ENCODE data around the gene CAGE1.

CAGE1 gene

DNA sequence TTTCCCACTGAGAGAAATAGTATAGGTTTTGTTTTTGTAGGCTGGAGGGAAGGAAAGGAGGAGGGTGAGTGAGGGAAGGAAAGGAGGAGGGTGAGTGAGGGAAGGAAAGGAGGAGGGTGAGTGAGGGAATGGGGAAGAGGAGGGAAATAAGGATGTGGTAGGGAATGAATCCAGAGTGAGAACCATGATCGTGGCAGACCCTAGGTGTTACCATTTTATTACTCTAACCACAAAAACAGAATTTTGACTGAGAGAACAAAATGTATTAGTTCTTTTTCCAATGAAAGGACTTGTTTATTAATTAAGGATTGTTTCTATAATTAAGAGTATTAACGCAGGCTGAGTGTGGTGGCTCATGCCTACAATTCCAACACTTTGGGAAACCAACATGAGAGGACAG, 92.9 kb downstream of the CAGE1 start:
- DNase-seq (ENCODE audit: low read depth), result no peak
- H3K4me3 ChIP-seq (ENCODE audit: low read depth, low read length), result no peak overlapping the region
- TF ChIP-seq, protein P1, sequence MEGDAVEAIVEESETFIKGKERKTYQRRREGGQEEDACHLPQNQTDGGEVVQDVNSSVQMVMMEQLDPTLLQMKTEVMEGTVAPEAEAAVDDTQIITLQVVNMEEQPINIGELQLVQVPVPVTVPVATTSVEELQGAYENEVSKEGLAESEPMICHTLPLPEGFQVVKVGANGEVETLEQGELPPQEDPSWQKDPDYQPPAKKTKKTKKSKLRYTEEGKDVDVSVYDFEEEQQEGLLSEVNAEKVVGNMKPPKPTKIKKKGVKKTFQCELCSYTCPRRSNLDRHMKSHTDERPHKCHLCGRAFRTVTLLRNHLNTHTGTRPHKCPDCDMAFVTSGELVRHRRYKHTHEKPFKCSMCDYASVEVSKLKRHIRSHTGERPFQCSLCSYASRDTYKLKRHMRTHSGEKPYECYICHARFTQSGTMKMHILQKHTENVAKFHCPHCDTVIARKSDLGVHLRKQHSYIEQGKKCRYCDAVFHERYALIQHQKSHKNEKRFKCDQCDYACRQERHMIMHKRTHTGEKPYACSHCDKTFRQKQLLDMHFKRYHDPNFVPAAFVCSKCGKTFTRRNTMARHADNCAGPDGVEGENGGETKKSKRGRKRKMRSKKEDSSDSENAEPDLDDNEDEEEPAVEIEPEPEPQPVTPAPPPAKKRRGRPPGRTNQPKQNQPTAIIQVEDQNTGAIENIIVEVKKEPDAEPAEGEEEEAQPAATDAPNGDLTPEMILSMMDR (IDR thresholded peaks at IDR 0.05; ENCODE audit: control insufficient read depth, extremely low read depth, insufficient read depth), result no peak

DNA sequence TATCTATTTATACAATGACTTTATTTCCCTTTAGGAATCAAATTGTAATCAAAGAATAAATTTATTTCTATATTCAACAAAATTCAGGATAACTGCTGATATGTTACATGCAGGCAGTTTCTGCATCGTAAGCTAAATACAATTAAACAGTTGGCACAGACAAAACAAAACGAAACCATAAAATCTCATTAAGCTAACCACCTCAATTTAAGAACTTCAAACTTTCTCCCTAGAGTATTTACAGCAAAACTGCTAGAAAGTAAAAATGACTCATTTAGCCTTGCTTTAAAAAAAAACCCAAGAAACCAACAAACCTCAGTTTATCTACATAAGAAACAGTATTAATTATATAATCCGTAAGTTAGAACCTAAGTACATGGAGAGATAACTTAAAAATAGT, 93.6 kb downstream of the CAGE1 start:
- H3K4me3 ChIP-seq (ENCODE audit: low read depth, low read length), result no peak overlapping the region
- no peak for DNase-seq (ENCODE audit: low read depth)
- TF ChIP-seq, protein P1 (IDR thresholded peaks at IDR 0.05; ENCODE audit: control insufficient read depth, extremely low read depth, insufficient read depth), result no peak

DNA sequence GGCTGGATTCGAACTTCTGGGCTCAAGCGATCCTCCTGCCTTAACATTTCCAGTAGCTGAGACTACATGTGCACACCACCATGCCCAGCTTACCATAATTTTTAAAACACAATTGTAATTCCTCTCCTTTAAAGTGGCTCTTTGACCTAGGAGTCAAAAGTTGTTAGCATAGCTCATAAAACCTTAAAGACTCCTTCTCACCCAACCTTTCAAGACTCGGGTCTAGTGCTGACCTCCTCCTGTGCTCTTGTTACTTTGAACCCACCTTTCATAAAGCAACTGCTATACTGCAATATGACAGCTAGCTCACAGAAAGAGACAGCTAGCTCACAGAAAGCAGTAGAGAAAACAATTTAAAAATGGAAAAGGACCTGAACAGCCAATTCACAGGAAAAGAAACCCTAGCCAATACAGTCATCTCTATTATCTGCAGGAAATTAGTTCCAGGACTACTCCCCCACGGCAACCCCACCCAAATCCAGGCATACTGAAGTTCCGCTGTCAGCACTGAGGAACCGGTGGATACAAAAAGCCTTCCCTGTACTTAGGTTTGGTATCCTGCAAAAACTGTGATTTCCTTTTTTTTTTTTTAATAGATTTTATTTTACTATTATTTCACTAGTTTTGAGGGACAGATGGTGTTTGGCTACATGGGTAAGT, 96.8 kb downstream of the CAGE1 start:
- TF ChIP-seq, protein P1 (IDR thresholded peaks at IDR 0.05; ENCODE audit: control insufficient read depth, extremely low read depth, insufficient read depth), result no peak
- H3K4me3 ChIP-seq (ENCODE audit: low read depth, low read length), result no peak overlapping the region
- DNase-seq (ENCODE audit: low read depth), result no peak

DNA sequence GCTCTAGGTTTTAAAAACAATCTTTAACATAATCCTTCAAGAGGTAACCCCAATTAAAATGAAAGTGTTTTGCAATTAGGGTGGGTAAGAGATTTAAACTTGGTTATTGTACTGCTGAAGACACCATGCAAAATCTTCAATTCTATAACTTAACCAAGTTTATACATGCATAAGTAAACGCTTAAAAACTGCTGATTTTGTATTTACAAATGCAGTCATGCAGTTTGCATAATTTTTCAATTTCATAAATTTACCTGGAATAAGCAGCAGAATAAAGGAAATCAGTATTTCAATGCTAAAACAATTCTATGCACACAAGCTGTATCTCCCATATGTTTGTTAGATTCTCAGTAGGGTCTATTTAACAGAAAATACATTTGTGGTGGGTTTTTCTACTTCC, 99.5 kb downstream of the CAGE1 start:
- TF ChIP-seq, protein P1 (IDR thresholded peaks at IDR 0.05; ENCODE audit: control insufficient read depth, extremely low read depth, insufficient read depth), result no peak
- no peak for DNase-seq (ENCODE audit: low read depth)
- no peak overlapping the region for H3K4me3 ChIP-seq (ENCODE audit: low read depth, low read length)

DNA sequence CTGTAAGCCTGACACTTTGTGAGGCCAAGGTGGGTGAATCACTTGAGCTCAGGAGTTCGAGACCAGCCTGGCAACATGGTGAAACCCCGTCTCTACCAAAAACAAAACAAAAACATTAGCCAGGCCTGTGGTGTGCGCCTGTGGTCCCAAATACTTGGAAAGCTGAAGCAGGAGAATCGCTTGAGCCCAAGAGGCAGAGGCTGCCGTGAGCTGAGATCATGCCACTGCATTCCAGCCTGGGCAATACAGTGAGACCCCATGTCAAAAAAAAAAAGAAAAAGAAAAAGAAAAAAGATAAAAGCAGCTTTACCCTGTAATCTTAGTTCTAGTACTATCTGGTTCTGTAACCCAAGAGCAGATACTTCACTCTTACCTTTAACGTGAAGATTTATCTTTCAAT, 104.1 kb downstream of the CAGE1 start:
- no peak for DNase-seq (ENCODE audit: low read depth)
- TF ChIP-seq, protein P1 (IDR thresholded peaks at IDR 0.05; ENCODE audit: control insufficient read depth, extremely low read depth, insufficient read depth), result no peak
- H3K4me3 ChIP-seq (ENCODE audit: low read depth, low read length), result no peak overlapping the region

DNA sequence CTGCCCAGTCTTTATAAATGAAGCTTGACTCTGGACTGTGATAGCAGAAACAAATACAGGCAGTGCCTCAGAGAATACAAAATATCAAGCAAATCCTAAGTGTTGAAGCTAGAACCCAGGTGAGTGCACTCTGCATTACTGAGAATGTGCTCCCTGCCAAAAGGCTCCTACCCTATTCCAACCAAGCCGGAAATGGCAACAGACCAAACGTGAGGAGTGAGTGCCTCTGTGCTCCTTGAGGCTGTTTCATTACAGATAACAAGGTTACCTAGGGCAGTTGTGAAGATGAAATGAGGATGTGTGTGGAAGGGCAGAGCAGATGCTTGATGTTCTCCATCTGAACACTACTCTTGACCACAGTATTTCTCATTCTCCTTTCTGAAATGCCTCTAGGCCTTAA, 105.9 kb downstream of the CAGE1 start:
- no peak for DNase-seq (ENCODE audit: low read depth)
- TF ChIP-seq, protein P1 (IDR thresholded peaks at IDR 0.05; ENCODE audit: control insufficient read depth, extremely low read depth, insufficient read depth), result no peak

More for the DNA sequence above, 105.9 kb downstream of the CAGE1 start:
- H3K4me3 ChIP-seq (ENCODE audit: low read depth, low read length), result no peak overlapping the region
